HEK293 (cell line): ENCODE measurements around the gene THSD7B.

Source experiments
- CTCF ChIP-seq: fragments of 450-650 bp; formaldehyde crosslinking; IDR thresholded peaks from 2 replicates; pipeline ENCODE4 v1.5.1; 2016; ENCODE audit warnings: missing biosample characterization, missing genetic modification characterization
- SP3 ChIP-seq: fragments of 450-650 bp; formaldehyde crosslinking; IDR thresholded peaks from 2 replicates; pipeline ENCODE4 v1.5.1; 2016; ENCODE audit warnings: missing biosample characterization, missing genetic modification characterization
- YY1 ChIP-seq: fragments of 450-650 bp; formaldehyde crosslinking; IDR thresholded peaks from 2 replicates; pipeline ENCODE4 v1.5.1; 2018; ENCODE audit warnings: missing biosample characterization, missing genetic modification characterization
- ZFP37 ChIP-seq: fragments of 450-650 bp; formaldehyde crosslinking; IDR thresholded peaks from 2 replicates; pipeline ENCODE4 v1.5.1; 2016; ENCODE audit warnings: missing biosample characterization, missing genetic modification characterization
- ZNF23 ChIP-seq: fragments of 450-650 bp; formaldehyde crosslinking; IDR thresholded peaks from 2 replicates; pipeline ENCODE4 v1.5.1; 2016; ENCODE audit warnings: missing biosample characterization, missing genetic modification characterization, borderline replicate concordance
- ZNF626 ChIP-seq: fragments of 450-650 bp; sonication (Bioruptor Pico); formaldehyde crosslinking; IDR thresholded peaks from 2 replicates; pipeline ENCODE4 v1.5.1; 2018; ENCODE audit warnings: missing biosample characterization, missing genetic modification characterization, inconsistent platforms
- ZNF830 ChIP-seq: fragments of 450-650 bp; IDR thresholded peaks from 2 replicates; pipeline ENCODE4 v1.5.0; 2018; ENCODE audit warnings: missing biosample characterization, missing genetic modification characterization, low read depth, mild to moderate bottlenecking, moderate library complexity
- ZNF843 ChIP-seq: fragments of 450-650 bp; formaldehyde crosslinking; IDR thresholded peaks from 2 replicates; pipeline ENCODE4 v1.5.1; 2016; ENCODE audit warnings: missing biosample characterization, missing genetic modification characterization
- TF ChIP-seq, protein P1 (sequence below): fragments of 450-650 bp; formaldehyde crosslinking; IDR thresholded peaks from 2 replicates; pipeline ENCODE4 v1.5.1; 2016; ENCODE audit warnings: missing biosample characterization, missing genetic modification characterization

DNA sequence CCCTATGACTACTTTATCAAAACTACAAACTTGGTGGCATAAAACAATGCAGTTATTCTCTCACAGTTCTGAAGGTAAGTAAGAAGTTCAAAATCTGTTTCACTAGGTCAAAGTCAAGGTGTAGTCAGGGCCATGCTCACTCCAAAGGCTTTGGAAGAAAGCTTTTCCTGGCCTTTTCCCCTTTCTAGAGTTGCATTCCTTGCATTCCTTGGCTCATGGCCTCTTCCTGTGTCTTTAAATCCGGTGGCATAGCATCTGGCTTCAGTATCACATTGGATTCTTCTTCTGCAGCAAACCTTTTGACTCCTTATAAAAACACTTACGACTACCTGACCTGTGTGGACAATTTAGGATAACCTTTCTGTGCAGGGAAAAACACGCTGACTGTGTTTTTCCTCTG, 655.4 kb downstream of the THSD7B start:
- TF ChIP-seq YY1 (tag by site-specific recombination) = no peak
- no peak for TF ChIP-seq CTCF (tag by site-specific recombination)
- no peak for TF ChIP-seq SP3 (tag by site-specific recombination)
- TF ChIP-seq ZNF23 (tag by site-specific recombination) = no peak
- TF ChIP-seq, protein P1, sequence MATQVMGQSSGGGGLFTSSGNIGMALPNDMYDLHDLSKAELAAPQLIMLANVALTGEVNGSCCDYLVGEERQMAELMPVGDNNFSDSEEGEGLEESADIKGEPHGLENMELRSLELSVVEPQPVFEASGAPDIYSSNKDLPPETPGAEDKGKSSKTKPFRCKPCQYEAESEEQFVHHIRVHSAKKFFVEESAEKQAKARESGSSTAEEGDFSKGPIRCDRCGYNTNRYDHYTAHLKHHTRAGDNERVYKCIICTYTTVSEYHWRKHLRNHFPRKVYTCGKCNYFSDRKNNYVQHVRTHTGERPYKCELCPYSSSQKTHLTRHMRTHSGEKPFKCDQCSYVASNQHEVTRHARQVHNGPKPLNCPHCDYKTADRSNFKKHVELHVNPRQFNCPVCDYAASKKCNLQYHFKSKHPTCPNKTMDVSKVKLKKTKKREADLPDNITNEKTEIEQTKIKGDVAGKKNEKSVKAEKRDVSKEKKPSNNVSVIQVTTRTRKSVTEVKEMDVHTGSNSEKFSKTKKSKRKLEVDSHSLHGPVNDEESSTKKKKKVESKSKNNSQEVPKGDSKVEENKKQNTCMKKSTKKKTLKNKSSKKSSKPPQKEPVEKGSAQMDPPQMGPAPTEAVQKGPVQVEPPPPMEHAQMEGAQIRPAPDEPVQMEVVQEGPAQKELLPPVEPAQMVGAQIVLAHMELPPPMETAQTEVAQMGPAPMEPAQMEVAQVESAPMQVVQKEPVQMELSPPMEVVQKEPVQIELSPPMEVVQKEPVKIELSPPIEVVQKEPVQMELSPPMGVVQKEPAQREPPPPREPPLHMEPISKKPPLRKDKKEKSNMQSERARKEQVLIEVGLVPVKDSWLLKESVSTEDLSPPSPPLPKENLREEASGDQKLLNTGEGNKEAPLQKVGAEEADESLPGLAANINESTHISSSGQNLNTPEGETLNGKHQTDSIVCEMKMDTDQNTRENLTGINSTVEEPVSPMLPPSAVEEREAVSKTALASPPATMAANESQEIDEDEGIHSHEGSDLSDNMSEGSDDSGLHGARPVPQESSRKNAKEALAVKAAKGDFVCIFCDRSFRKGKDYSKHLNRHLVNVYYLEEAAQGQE (tag by site-specific recombination) = no peak
- no peak for TF ChIP-seq ZNF626 (tag by site-specific recombination)
- TF ChIP-seq ZNF830 (tag by site-specific recombination) = no peak
- no peak for TF ChIP-seq ZFP37
- TF ChIP-seq ZNF843 (tag by site-specific recombination) = no peak
